Natural killer cell (primary cell): ENCODE measurements around the gene ADAM10. TPM values are rescaled to one million over a fixed set of nuclear protein-coding genes. Genes with fewer than 3 reads are reported as not detected.

Experiments used
- ATAC-seq, 3 donors: fragments of 150-1000 bp in 2 of 3; fragments of 200-7000 bp in 1 of 3; cut with Tn5 transposase; 1 replicate in 1 of 3; 2 replicates in 2 of 3; pipeline ENCODE4 v1.10.0; 2021; ENCODE audit warnings: mild to moderate bottlenecking in 2 of 3, moderate library complexity in 2 of 3
- DNase-seq, 2 donors: peaks; one replicate each; pipeline versions ENCODE4 v3.0.0 to v3.0.0-alpha.2; 2013 to 2021; ENCODE audit warnings: mixed read lengths in 1 of 2
- H3K27ac ChIP-seq: one replicate; pipeline ENCODE4 v1.5.1; 2013; ENCODE audit warnings: mild to moderate bottlenecking, low read length
- H3K27me3 ChIP-seq: one replicate; pipeline ENCODE4 v1.6.1; 2013; ENCODE audit warnings: low read length; ENCODE audit not compliant: control insufficient read depth, insufficient read depth
- H3K36me3 ChIP-seq: one replicate; pipeline ENCODE4 v1.6.1; 2013; ENCODE audit warnings: low read length; ENCODE audit not compliant: control insufficient read depth, insufficient read depth
- H3K4me1 ChIP-seq: one replicate; pipeline ENCODE4 v1.6.1; 2013; ENCODE audit warnings: low read length; ENCODE audit not compliant: control insufficient read depth, insufficient read depth
- H3K4me3 ChIP-seq: one replicate; pipeline ENCODE4 v1.5.1; 2013; ENCODE audit warnings: low read length
- H3K9me3 ChIP-seq: one replicate; pipeline ENCODE4 v1.6.1; 2013; ENCODE audit warnings: low read length; ENCODE audit not compliant: control insufficient read depth, insufficient read depth
- H3K27ac Mint-ChIP-seq, 2 donors: one replicate each; pipeline ENCODE4 v1.8.0; 2022; ENCODE audit warnings: mild to moderate bottlenecking in 2 of 2, mixed read lengths in 2 of 2, moderate library complexity in 1 of 2
- H3K27me3 Mint-ChIP-seq, 2 donors: one replicate each; pipeline ENCODE4 v1.8.0; 2022; ENCODE audit warnings: low read depth in 2 of 2, mixed read lengths in 2 of 2
- H3K36me3 Mint-ChIP-seq: one replicate; pipeline ENCODE4 v1.8.0; 2022; ENCODE audit warnings: mixed read lengths
- H3K4me1 Mint-ChIP-seq, 2 donors: one replicate each; pipeline ENCODE4 v1.8.0; 2022; ENCODE audit warnings: mixed read lengths in 2 of 2
- H3K4me3 Mint-ChIP-seq: one replicate; pipeline ENCODE4 v1.8.0; 2022; ENCODE audit warnings: mild to moderate bottlenecking, moderate library complexity, mixed read lengths
- H3K9me3 Mint-ChIP-seq, 2 donors: one replicate each; pipeline ENCODE4 v1.8.0; 2022; ENCODE audit warnings: mixed read lengths in 2 of 2
- CTCF ChIP-seq: fragments of 200-600 bp; IDR thresholded peaks from one replicate; pipeline ENCODE4 v1.8.0; 2022; ENCODE audit warnings: antibody characterized with exemption
- WGBS: methylation state at CpG from one replicate; pipeline ENCODE4 v1.1.7; 2013; ENCODE audit warnings: missing lambda C conversion rate; ENCODE audit not compliant: insufficient coverage; 5-methylcytosine and 5-hydroxymethylcytosine counted together
- intact Hi-C: fragments of 100-400 bp; cut with micrococcal nuclease; formaldehyde crosslinking; loops from one replicate; pipeline ENCODE4 v1.14.2; 2022
- total RNA-seq, 4 donors: library from RNA; stranded (reverse); fragments of 120-200 nt in 1 of 4; gene quantifications; one replicate each; pipeline versions ENCODE4 v1.2.3 to v1.2.4, GENCODE V29; 2013 to 2022

Gene ADAM10
- total RNA-seq, 3 donors from 2014 or later (not counting 1 experiment from before 2014, with no cell fraction given) = 223 to 297 (median 259) TPM

- H3K4me3 ChIP-seq = no peak overlapping the region
- no peak for TF ChIP-seq CTCF
- no peak overlapping the region for H3K27ac ChIP-seq
- H3K27ac Mint-ChIP-seq = peak overlapping the region; percentile 62 to 97
- H3K4me3 Mint-ChIP-seq = no peak overlapping the region
- ATAC-seq = no peak
- DNase-seq = no peak
- H3K27me3 Mint-ChIP-seq = no peaks in the 10 kb centered on the region
- H3K9me3 ChIP-seq = no peaks in the 10 kb centered on the region
- no peaks in the 10 kb centered on the region for H3K9me3 Mint-ChIP-seq
- no peaks in the 10 kb centered on the region for H3K27me3 ChIP-seq
- peaks cover 28% of the 10 kb centered on the region for H3K36me3 ChIP-seq
- peaks cover 6% of the 10 kb centered on the region for H3K36me3 Mint-ChIP-seq
- no CpG with 5 or more reads among the region's 2 CpGs for WGBS
- peaks cover 42 to 48% of the 10 kb centered on the region in 2 donors for H3K4me1 Mint-ChIP-seq
- intact Hi-C loops = no loop called here
- peaks cover 2% of the 10 kb centered on the region for H3K4me1 ChIP-seq
These were observed 118.2 kb downstream of the ADAM10 start for GRCh38 chr15:58631319-58631718.

GRCh38 chr15:58629625-58630024, 119.9 kb downstream of the ADAM10 start:
- Mint-ChIP-seq H3K4me1 (peaks cover 57 to 59% of the 10 kb centered on the region in 2 donors), H3K9me3 (no peaks in the 10 kb centered on the region), H3K36me3 (peaks cover 14% of the 10 kb centered on the region), H3K27ac (peak overlapping the region; percentile 97 to 99), H3K4me3 (no peak overlapping the region), H3K27me3 (no peaks in the 10 kb centered on the region)
- no peak overlapping the region for H3K4me3 ChIP-seq
- peak overlapping the region; percentile 97 for H3K27ac ChIP-seq
- TF ChIP-seq CTCF = no peak
- H3K36me3 ChIP-seq = peaks cover 28% of the 10 kb centered on the region
- ATAC-seq = no peak
- WGBS = 95% methylated on average over 6 of the region's 6 CpGs
- H3K27me3 ChIP-seq = no peaks in the 10 kb centered on the region
- peaks cover 2% of the 10 kb centered on the region for H3K4me1 ChIP-seq
- intact Hi-C loops = no loop called here
- H3K9me3 ChIP-seq = no peaks in the 10 kb centered on the region
- DNase-seq = no peak

GRCh38 chr15:58628206-58628947, 121.1 kb downstream of the ADAM10 start:
- WGBS = 0% methylated on average over 1 of the region's 3 CpGs

More at GRCh38 chr15:58628206-58628947, 121.1 kb downstream of the ADAM10 start:
- Histone ChIP-seq H3K27me3 (no peaks in the 10 kb centered on the region), H3K27ac (peak overlapping the region; percentile 97), H3K4me3 (peak overlapping the region; percentile 42), H3K36me3 (peaks cover 28% of the 10 kb centered on the region), H3K4me1 (peaks cover 10% of the 10 kb centered on the region), H3K9me3 (no peaks in the 10 kb centered on the region)
- H3K4me1 Mint-ChIP-seq = peaks cover 61 to 63% of the 10 kb centered on the region in 2 donors
- DNase-seq (peak in 1 of 2 donors; percentile 51), ATAC-seq (peak; percentile 72 to 75 (median 75))
- H3K27me3 Mint-ChIP-seq = no peaks in the 10 kb centered on the region
- no peak for TF ChIP-seq CTCF
- peak overlapping the region; percentile 97 to 99 for H3K27ac Mint-ChIP-seq
- peaks cover 14% of the 10 kb centered on the region for H3K36me3 Mint-ChIP-seq
- H3K9me3 Mint-ChIP-seq = peaks cover 0 to 2% of the 10 kb centered on the region in 2 donors
- H3K4me3 Mint-ChIP-seq = peak overlapping the region; percentile 92
- intact Hi-C loops = no loop called here
